CD4-positive, alpha-beta T cell treated with Interleukin-12 subunit alpha and Interleukin-12 subunit beta, for 1 hour (primary cell): ENCODE results near the gene TEX47.
A peak's percentile ranks its signal among the peaks of the same experiment; 100 is the strongest.

Source experiments
- DNase-seq: peaks from one replicate; pipeline ENCODE4 v3.0.0-alpha.2; 2020

TEX47 gene

DNA sequence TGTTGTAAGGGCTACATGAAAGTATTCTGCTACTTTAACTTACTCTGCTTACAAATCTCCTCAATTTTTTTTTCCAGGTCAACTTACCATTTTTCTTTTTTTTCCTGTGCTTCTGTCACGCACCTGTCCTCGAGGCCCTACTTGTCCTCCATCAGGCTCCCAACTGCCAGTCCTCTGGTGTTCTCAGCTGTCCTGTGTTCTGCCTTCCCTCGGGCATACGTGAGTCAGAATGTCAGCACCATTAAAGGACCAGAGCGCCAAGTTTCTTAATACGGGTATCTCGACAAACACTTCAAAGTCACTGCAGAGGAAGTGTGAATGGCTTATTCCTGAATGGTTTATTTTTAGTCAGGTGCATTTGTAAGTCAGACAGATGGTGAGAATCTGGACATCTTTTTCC is at the start of gene TEX47:
TEX47 (minus strand) TSS at position 185 of the 400 bp plus-strand sequence. CDS start 795 bp downstream, outside the sequence.
- no peak for DNase-seq

- DNase-seq = no peak
These were observed 49.6 kb upstream of the TEX47 start for GRCh38 chr7:88845091-88845490.

- DNase-seq = no peak
These were observed 46.7 kb upstream of the TEX47 start for GRCh38 chr7:88842201-88842600.

- no peak for DNase-seq
These were observed 39.7 kb upstream of the TEX47 start for GRCh38 chr7:88835147-88835728.

DNA sequence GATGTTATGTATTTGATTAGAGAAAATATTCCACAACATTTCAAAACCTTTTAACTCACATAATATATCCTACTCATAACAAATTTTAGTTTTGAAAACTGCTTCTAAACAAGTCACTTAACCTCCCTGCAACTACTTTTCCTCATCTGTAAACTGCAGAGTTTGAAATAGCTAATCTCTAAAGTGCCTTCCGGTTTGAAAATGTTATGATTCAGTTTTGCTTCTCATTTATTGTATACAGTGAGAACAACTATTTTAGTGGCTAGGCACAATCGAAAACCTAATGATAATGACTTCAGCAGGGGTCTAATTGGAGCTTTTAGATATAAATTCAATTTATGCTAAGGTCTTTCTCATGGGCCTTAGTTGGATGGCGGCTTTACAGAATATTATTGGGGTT is 30.7 kb upstream of the TEX47 start:
- no peak for DNase-seq

DNA sequence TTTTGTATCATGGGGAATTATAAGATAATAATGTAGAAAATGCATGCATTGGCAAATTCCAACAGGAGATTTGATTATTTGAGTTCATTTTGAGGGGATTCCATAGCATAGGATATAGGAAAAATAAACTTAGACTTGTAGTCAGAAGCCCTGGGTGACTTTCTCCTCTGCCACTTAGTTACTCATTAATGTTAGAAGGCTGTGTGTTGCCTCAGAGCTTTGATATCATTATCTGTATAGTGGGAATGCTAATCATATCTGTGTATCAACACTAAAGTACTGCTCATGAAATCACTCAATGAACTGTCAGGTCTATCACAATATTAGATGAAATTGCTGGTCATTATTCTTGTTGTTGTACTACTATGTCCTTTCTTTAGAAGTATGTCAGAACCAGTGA is 23.0 kb upstream of the TEX47 start:
- no peak for DNase-seq

GRCh38 chr7:88806280-88807037 is 10.9 kb upstream of the TEX47 start:
- DNase-seq = no peak

GRCh38 chr7:88801046-88801445 is 5.5 kb upstream of the TEX47 start:
- DNase-seq = no peak

DNA sequence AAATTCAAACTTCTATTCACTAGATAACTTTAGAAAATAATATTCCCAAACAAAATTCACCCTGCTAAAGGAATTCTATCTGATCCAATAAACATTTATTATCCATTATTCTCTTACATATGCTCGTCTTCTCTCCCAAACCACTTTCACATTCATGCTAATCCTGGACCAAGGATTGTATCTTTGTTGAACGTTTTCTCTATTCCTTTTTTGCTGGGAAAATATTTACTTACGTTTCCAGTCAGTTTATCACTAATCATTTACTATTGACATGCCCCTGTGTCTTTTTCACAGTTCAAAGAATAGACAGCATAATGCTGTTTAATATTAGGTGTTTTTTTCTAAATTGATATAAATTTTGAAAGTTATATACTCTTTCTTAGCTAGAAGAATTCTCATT is 3.2 kb downstream of the TEX47 start:
- no peak for DNase-seq

DNA sequence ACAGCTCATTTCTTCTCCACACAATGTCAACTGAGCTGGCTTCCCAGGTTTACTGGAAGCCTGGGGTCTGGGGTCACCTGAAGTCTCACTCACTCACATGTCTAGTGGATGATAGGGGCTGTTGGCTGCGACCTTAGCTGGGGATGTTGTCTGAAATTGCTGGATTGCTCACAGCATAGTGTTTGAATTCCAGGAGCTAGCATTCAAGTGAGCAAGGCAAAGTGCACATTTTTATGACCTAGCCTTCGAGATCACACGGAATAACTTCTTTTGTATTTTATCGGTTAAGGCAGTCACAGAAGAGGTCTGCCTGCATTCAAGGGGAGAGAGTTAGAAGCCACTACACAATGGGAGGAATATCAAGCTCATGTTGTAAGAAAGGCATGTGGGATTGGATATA is 3.6 kb downstream of the TEX47 start:
- no peak for DNase-seq

- DNase-seq = peak; percentile 12
These were observed 6.0 kb downstream of the TEX47 start for GRCh38 chr7:88789480-88790064.

GRCh38 chr7:88787777-88788176 is 7.8 kb downstream of the TEX47 start:
- DNase-seq = no peak

DNA sequence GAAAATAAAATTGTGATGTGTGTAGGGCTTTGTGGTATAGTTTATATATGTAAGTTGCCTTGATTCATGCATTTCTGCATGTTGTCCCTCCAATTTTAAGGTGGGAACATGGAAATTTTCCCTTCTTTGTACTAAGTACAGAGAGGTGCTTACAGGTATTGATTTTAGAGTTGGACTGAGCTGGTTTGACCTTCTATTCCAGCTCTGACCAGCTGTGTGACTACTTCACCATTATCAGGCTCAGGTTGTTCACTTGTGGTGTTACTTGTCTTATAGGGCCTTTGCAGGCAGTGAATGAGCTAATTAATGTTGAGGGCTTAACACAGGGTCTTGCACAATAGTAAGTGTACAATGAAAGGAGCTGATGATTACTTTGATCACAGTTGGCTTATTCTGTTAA is 19.7 kb downstream of the TEX47 start:
- no peak for DNase-seq

GRCh38 chr7:88772776-88773175 is 22.8 kb downstream of the TEX47 start:
- no peak for DNase-seq

DNA sequence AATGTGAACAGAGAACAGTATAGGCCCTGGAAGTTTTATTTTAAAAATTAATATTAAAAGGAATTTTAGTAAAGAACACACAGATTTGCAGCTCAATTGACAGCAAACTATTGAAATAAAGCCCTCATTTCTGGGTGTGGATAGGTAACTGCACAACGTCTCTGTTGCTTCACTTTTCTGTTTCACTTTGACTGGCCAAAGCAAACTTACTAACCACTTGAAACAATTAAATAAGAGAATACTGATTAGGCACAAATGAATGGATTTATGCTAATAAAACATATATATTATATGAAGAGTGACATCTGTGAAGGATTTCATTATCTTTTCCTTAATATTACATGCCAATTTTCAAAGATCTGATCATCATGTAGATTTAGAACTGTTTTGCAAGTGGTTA is 24.1 kb downstream of the TEX47 start:
- no peak for DNase-seq

GRCh38 chr7:88761779-88762178 is 33.8 kb downstream of the TEX47 start:
- DNase-seq = no peak

- no peak for DNase-seq
These were observed 35.4 kb downstream of the TEX47 start for GRCh38 chr7:88760136-88760515.

GRCh38 chr7:88759230-88760135 is 36.1 kb downstream of the TEX47 start, which contains the start of gene ZNF804B:
Gene ZNF804B (plus strand): TSS chr7:88759700. CDS start chr7:88759977, 277 bp downstream.
- DNase-seq = no peak

GRCh38 chr7:88758381-88759229 is 36.9 kb downstream of the TEX47 start:
- no peak for DNase-seq

- DNase-seq = no peak
These were observed 38.2 kb downstream of the TEX47 start for GRCh38 chr7:88757371-88757770.

DNA sequence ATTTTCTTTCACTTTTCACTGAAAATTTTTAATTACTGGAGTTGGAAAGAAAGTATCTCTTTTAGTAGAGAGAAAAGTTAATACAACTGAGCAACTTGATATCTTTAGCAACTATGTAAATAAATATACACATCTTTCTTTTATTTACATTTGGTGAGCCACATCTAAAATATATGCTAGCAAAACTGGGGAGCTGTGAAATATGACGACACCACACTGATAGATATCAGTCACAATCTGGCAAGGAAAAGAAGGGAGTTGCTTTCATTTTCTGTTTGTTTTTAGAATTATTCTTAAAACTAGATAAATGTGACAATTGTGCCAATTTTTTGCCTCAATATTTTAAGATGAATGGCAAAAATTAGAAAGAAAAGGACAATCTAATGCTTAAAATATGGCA is 38.7 kb downstream of the TEX47 start:
- no peak for DNase-seq

DNA sequence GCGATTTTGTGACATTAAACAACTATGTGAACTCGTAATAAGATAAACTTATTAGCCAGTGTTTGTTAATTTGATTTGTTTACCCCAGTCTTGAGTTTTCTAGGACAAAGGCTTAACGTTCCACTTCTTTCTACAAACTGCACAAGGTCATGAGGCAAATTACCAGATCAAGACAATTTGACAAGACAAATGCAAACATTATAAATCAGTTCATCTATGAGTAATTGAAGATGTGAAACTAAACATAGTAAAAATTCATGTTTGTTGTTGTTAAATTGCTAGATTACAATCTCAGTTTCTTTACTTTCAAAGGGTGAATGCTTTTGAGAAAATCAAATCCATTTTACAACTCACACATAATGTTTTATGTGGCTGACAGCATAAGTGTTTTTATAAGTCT is 49.4 kb downstream of the TEX47 start:
- DNase-seq = no peak
